Measurements from ENCODE around the gene TRMT2A.

DNA sequence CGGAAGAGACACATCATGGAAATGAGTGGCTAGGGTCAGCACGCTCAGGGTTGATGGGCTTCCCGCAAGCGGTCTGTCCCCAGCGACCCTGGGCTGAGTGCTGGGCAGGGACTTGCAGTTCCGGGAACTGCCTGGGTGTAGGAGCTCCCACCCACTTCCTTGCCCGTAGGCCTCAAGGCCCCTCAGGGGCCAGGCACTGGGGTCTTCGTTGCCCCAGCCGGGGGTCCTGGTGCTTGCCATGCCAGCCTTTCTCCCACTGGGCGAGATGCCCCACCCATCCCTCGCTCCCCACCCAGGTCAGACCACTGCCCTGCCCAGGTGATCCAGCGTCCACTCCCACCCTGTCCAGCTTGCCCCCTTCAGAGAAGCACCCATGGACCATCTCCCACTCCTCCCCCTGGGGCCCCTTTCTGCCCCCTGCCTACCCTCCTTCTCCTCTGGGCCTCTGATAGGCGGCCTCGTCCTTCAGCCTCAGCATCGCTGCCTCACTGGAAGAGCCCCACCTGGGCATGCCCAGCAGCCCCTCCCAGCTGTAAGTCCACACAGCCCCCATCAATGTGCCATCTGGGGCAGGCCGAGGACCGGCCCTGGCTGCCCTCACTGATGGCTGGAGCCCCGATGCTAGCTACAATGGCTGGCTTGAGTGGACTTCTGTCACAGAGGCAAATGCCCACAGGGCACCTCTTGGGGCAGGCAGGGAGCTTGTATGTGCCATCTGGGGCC lies 54.8 kb downstream of the TRMT2A start:
- no peak for TF ChIP-seq EZH2 (IDR thresholded peaks at IDR 0.05; ENCODE audit: borderline replicate concordance, low read length)
- TF ChIP-seq, protein P1, sequence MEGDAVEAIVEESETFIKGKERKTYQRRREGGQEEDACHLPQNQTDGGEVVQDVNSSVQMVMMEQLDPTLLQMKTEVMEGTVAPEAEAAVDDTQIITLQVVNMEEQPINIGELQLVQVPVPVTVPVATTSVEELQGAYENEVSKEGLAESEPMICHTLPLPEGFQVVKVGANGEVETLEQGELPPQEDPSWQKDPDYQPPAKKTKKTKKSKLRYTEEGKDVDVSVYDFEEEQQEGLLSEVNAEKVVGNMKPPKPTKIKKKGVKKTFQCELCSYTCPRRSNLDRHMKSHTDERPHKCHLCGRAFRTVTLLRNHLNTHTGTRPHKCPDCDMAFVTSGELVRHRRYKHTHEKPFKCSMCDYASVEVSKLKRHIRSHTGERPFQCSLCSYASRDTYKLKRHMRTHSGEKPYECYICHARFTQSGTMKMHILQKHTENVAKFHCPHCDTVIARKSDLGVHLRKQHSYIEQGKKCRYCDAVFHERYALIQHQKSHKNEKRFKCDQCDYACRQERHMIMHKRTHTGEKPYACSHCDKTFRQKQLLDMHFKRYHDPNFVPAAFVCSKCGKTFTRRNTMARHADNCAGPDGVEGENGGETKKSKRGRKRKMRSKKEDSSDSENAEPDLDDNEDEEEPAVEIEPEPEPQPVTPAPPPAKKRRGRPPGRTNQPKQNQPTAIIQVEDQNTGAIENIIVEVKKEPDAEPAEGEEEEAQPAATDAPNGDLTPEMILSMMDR (IDR thresholded peaks at IDR 0.05; ENCODE audit: low read length): no peak

Measured in OCI-LY1 (cell line).